Lower lobe of right lung (tissue), 2 donors: ENCODE results near the gene DCAF8L1. TPM values are rescaled to one million over a fixed set of nuclear protein-coding genes. Genes with fewer than 3 reads are reported as not detected.

Experiments used
- ATAC-seq, 2 donors: fragments of 200-7000 bp; cut with Tn5 transposase; one replicate each; pipeline ENCODE4 v1.9.1; 2020 to 2022; ENCODE audit warnings: mild to moderate bottlenecking in 2 of 2, moderate library complexity in 2 of 2
- DNase-seq: peaks from one replicate; pipeline ENCODE4 v3.0.0-alpha.2; 2020
- H3K27ac ChIP-seq: fragments of 200-600 bp; one replicate; pipeline ENCODE4 v1.8.0; 2022
- H3K27me3 ChIP-seq: fragments of 200-600 bp; one replicate; pipeline ENCODE4 v1.8.0; 2022; ENCODE audit warnings: low read depth
- H3K36me3 ChIP-seq: fragments of 200-600 bp; one replicate; pipeline ENCODE4 v1.8.0; 2022; ENCODE audit warnings: mild to moderate bottlenecking
- H3K4me1 ChIP-seq: fragments of 200-600 bp; one replicate; pipeline ENCODE4 v1.8.0; 2022
- H3K4me3 ChIP-seq: fragments of 200-600 bp; one replicate; pipeline ENCODE4 v1.8.0; 2022; ENCODE audit warnings: mild to moderate bottlenecking
- H3K9me3 ChIP-seq: fragments of 200-600 bp; one replicate; pipeline ENCODE4 v1.8.0; 2022
- intact Hi-C: fragments of 100-400 bp; cut with DNase I; formaldehyde crosslinking; loops from one replicate; pipeline ENCODE4 v1.11.0; 2022
- long read RNA-seq: library from polyadenylated mRNA; unstranded; transcript quantifications from one replicate; pipeline ENCODE4 v2.0.0, GENCODE V29; 2021
- total RNA-seq: library from RNA; stranded (reverse); fragmentation: NEBNext Ultra II Directional; extraction: Animal tissue kit (Norgen Biotek cat#: 25700); gene quantifications from one replicate; pipeline ENCODE4 v1.2.1, GENCODE V29; 2021
- TF ChIP-seq, protein P1 (sequence below): fragments of 200-600 bp; IDR thresholded peaks from one replicate; pipeline ENCODE4 v1.8.0; 2022; ENCODE audit warnings: antibody characterized with exemption, mild to moderate bottlenecking
- donor health status: DM: no; HTN: yes; CAD: no; lungs with severe emphysema.

Gene DCAF8L1
- total RNA-seq, result not detected
- long read RNA-seq, result 0 reads

- Histone ChIP-seq H3K27me3 (no peaks in the 10 kb centered on the region), H3K9me3 (no peaks in the 10 kb centered on the region), H3K4me1 (no peaks in the 10 kb centered on the region), H3K4me3 (no peak within 1 kb of the TSS), H3K36me3 (no peaks in the 10 kb centered on the region), H3K27ac (no peak within 1 kb of the TSS)
- TF ChIP-seq, protein P1, sequence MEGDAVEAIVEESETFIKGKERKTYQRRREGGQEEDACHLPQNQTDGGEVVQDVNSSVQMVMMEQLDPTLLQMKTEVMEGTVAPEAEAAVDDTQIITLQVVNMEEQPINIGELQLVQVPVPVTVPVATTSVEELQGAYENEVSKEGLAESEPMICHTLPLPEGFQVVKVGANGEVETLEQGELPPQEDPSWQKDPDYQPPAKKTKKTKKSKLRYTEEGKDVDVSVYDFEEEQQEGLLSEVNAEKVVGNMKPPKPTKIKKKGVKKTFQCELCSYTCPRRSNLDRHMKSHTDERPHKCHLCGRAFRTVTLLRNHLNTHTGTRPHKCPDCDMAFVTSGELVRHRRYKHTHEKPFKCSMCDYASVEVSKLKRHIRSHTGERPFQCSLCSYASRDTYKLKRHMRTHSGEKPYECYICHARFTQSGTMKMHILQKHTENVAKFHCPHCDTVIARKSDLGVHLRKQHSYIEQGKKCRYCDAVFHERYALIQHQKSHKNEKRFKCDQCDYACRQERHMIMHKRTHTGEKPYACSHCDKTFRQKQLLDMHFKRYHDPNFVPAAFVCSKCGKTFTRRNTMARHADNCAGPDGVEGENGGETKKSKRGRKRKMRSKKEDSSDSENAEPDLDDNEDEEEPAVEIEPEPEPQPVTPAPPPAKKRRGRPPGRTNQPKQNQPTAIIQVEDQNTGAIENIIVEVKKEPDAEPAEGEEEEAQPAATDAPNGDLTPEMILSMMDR, result no peak
- DNase-seq (no peak), ATAC-seq (no peak)
- intact Hi-C loops, result no loop called here
Measured at GRCh38 chrX:27981349-27981748, at the start of gene DCAF8L1. DCAF8L1 (minus strand) TSS chrX:27981449; CDS start chrX:27981334, 115 bp downstream.

DNA sequence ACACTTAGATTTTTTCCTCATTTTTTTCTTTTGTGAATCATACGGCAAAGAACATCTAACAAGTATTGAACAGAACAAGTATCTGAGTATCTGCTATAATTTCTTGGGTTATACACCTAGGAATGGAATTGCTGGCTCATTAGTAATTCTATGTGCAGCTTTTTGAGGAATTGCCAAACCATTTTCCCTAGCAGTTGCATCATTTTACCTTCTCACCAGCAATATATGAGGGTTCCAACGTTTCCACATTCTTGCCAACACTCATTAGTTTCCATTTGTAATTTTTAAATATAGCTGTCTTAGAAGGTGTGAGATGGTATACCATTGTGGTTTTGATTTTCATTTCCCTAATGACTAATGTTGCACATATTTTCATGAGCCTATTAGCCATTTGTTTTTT is 41.1 kb upstream of the DCAF8L1 start:
- ATAC-seq (no peak), DNase-seq (no peak)
- H3K27me3 ChIP-seq, result no peaks in the 10 kb centered on the region
- intact Hi-C loops, result no loop called here
- no peak overlapping the region for H3K4me3 ChIP-seq
- TF ChIP-seq, protein P1, result no peak
- no peaks in the 10 kb centered on the region for H3K9me3 ChIP-seq
- no peaks in the 10 kb centered on the region for H3K4me1 ChIP-seq
- no peaks in the 10 kb centered on the region for H3K36me3 ChIP-seq
- H3K27ac ChIP-seq, result no peak overlapping the region

GRCh38 chrX:28016823-28017222 is 35.6 kb upstream of the DCAF8L1 start:
- DNase-seq, result no peak
- H3K27ac ChIP-seq, result no peak overlapping the region
- TF ChIP-seq, protein P1, result no peak
- no peaks in the 10 kb centered on the region for H3K9me3 ChIP-seq
- H3K27me3 ChIP-seq, result no peaks in the 10 kb centered on the region
- intact Hi-C loops, result no loop called here
- H3K36me3 ChIP-seq, result no peaks in the 10 kb centered on the region
- no peak for ATAC-seq
- H3K4me3 ChIP-seq, result no peak overlapping the region
- H3K4me1 ChIP-seq, result no peaks in the 10 kb centered on the region

GRCh38 chrX:28015993-28016392 is 34.7 kb upstream of the DCAF8L1 start:
- TF ChIP-seq, protein P1, result no peak
- Histone ChIP-seq H3K4me1 (no peaks in the 10 kb centered on the region), H3K27me3 (no peaks in the 10 kb centered on the region), H3K36me3 (no peaks in the 10 kb centered on the region), H3K27ac (no peak overlapping the region), H3K9me3 (no peaks in the 10 kb centered on the region), H3K4me3 (no peak overlapping the region)
- DNase-seq (no peak), ATAC-seq (no peak)
- intact Hi-C loops, result no loop called here

DNA sequence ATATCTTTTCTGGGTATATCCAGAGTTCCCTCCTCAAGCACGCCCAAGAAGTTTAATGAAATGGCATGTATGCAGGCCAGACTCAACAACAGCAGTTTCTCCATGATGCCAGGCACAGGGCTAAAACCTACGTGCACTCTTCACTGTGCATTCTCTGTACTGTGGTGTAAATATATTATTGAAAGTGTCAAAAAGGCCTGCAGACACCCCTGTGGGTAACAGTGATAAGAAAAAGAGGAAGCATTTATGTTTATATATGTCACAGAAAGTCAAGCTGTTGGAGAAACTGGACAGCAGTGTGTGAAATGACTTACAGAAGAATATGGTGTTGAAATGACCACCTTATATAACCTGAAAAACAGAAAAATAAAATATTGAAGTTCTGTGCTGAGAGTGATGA is 29.6 kb upstream of the DCAF8L1 start:
- H3K4me1 ChIP-seq, result no peaks in the 10 kb centered on the region
- no peak overlapping the region for H3K27ac ChIP-seq
- intact Hi-C loops, result no loop called here
- no peak for DNase-seq
- no peak overlapping the region for H3K4me3 ChIP-seq
- ATAC-seq, result no peak
- H3K36me3 ChIP-seq, result no peaks in the 10 kb centered on the region
- TF ChIP-seq, protein P1, result no peak
- no peaks in the 10 kb centered on the region for H3K27me3 ChIP-seq
- H3K9me3 ChIP-seq, result no peaks in the 10 kb centered on the region

GRCh38 chrX:27998666-27999065 is 17.4 kb upstream of the DCAF8L1 start:
- TF ChIP-seq, protein P1, result no peak
- intact Hi-C loops, result no loop called here
- H3K27me3 ChIP-seq, result no peaks in the 10 kb centered on the region
- no peaks in the 10 kb centered on the region for H3K9me3 ChIP-seq
- H3K27ac ChIP-seq, result no peak overlapping the region
- H3K4me3 ChIP-seq, result no peak overlapping the region
- ATAC-seq, result no peak
- H3K36me3 ChIP-seq, result no peaks in the 10 kb centered on the region
- DNase-seq, result no peak
- no peaks in the 10 kb centered on the region for H3K4me1 ChIP-seq
